Measurements from ENCODE around the gene LENG1. TPM values are rescaled to one million over a fixed set of nuclear protein-coding genes. Genes with fewer than 3 reads are reported as not detected.
A peak's percentile ranks its signal among the peaks of the same experiment; 100 is the strongest.

Gene LENG1
- total RNA-seq, 2 donors from 2014 or later, result 3.6 to 4.0 TPM

GRCh38 chr19:54105796-54106195 lies 53.7 kb downstream of the LENG1 start:
- Histone ChIP-seq H3K9me3 (ENCODE audit: control insufficient read depth, low read length) (no peaks in the 10 kb centered on the region), H3K4me3 (ENCODE audit: low read length) (no peak overlapping the region), H3K27me3 (ENCODE audit: control insufficient read depth, insufficient read depth, low read length, poor library complexity, severe bottlenecking) (no peaks in the 10 kb centered on the region), H3K9ac (ENCODE audit: extremely low read depth, low read length, poor library complexity, severe bottlenecking) (no peak overlapping the region), H3K27ac (ENCODE audit: low read depth, low read length) (no peak overlapping the region), H3K4me1 (ENCODE audit: control insufficient read depth, insufficient read depth, low read length) (no peaks in the 10 kb centered on the region), H3K36me3 (ENCODE audit: control insufficient read depth, insufficient read depth, low read length) (peaks cover 32% of the 10 kb centered on the region)
- no peaks in the 10 kb centered on the region for H3K27me3 Mint-ChIP-seq (ENCODE audit: insufficient read depth)
- no peak overlapping the region for H3K4me3 Mint-ChIP-seq
- WGBS, 2 experiments (ENCODE audit: insufficient coverage in 1 of 2, insufficient read length in 1 of 2), result 91 to 92% methylated on average over 6 to 10 of the region's 10 CpGs
- peak; percentile 35 for DNase-seq
- TF ChIP-seq CTCF (conservative IDR thresholded peaks at IDR 0.05), result no peak
- peaks cover 6% of the 10 kb centered on the region for H3K4me1 Mint-ChIP-seq
- H3K27ac Mint-ChIP-seq, result no peak overlapping the region
- H3K9me3 Mint-ChIP-seq, result no peaks in the 10 kb centered on the region
- H3K36me3 Mint-ChIP-seq (ENCODE audit: low read depth), result peaks cover 51% of the 10 kb centered on the region

Other genes with a start within 250 kb of the LENG1 start
- gene CACNG8, start 196.8 kb downstream of the LENG1 start, total RNA-seq, result 1 to 10 TPM in 1 of 2 donors, under 1 TPM in 1; 0.48 to 4.8 TPM
- gene CACNG6, start 168.1 kb downstream of the LENG1 start, total RNA-seq, result 1 to 10 TPM in 1 of 2 donors, under 1 TPM in 1; 0.92 to 1.8 TPM
- gene VSTM1, start 95.8 kb downstream of the LENG1 start, total RNA-seq, result not detected
- not detected for gene TARM1, start 78.4 kb downstream of the LENG1 start, total RNA-seq
- gene OSCAR, start 58.9 kb downstream of the LENG1 start, total RNA-seq, result under 1 TPM; 0.20 to 0.44 TPM
- 100 to 1,000 TPM; 196 to 229 TPM for gene NDUFA3, start 56.9 kb downstream of the LENG1 start, total RNA-seq
- gene TFPT, start 44.1 kb downstream of the LENG1 start, total RNA-seq, result 10 to 100 TPM; 19.5 to 21.6 TPM
- 10 to 100 TPM; 79.0 to 85.5 TPM for gene PRPF31, start 44.0 kb downstream of the LENG1 start, total RNA-seq
- 10 to 100 TPM; 78.9 to 82.7 TPM for gene CNOT3, start 22.0 kb downstream of the LENG1 start, total RNA-seq
- 10 to 100 TPM; 32.7 to 46.6 TPM for gene TMC4, start 13.4 kb upstream of the LENG1 start, total RNA-seq
- 100 to 1,000 TPM; 126 to 131 TPM for gene MBOAT7, start 29.9 kb upstream of the LENG1 start, total RNA-seq
- gene TSEN34, start 31.6 kb upstream of the LENG1 start, total RNA-seq, result 10 to 100 TPM; 26.0 to 27.5 TPM
- gene RPS9, start 41.1 kb upstream of the LENG1 start, total RNA-seq, result 1,000 to 10,000 TPM; 1,302 to 1,460 TPM
- not detected for gene LILRB3, start 63.3 kb upstream of the LENG1 start, total RNA-seq
- gene LILRA6, start 83.1 kb upstream of the LENG1 start, total RNA-seq, result not detected
- not detected for gene LILRB5, start 97.6 kb upstream of the LENG1 start, total RNA-seq
- gene LILRB2, start 121.4 kb upstream of the LENG1 start, total RNA-seq, result not detected
- not detected for gene LILRA5, start 153.4 kb upstream of the LENG1 start, total RNA-seq
- not detected for gene LILRA4, start 179.4 kb upstream of the LENG1 start, total RNA-seq
- gene LAIR1, start 205.2 kb upstream of the LENG1 start, total RNA-seq, result not detected

Data from endodermal cell (in vitro differentiated cells).